H7 (cell line): ENCODE results near the gene TUBGCP6. TPM values are rescaled to one million over a fixed set of nuclear protein-coding genes. Genes with fewer than 3 reads are reported as not detected.
"Not testable (repeated sequence)": the region's sequence is repeated elsewhere in the genome, so short reads cannot be mapped to it uniquely, and the experiment has no call there.

Source experiments
- DNase-seq: peaks from one replicate; pipeline ENCODE4 v3.0.0; 2012
- H3K27me3 ChIP-seq: 2 replicates; pipeline ENCODE4 v1.6.0; 2011; ENCODE audit warnings: mild to moderate bottlenecking, low read length; ENCODE audit not compliant: control insufficient read depth, insufficient read depth
- H3K36me3 ChIP-seq: replicated peaks from 2 replicates; pipeline ENCODE4 v1.5.1; 2011; ENCODE audit warnings: low read length; ENCODE audit not compliant: control insufficient read depth, insufficient read depth
- H3K4me3 ChIP-seq: 2 replicates; pipeline ENCODE4 v1.5.1; 2011; ENCODE audit warnings: low read depth, mild to moderate bottlenecking, control low read depth, low read length, moderate library complexity; ENCODE audit not compliant: insufficient read depth
- total RNA-seq: library from RNA; depleted of rRNA; stranded (reverse); fragments of >200 nt; shearing (Covaris generic); gene quantifications from 2 replicates; pipeline ENCODE4 v1.2.3, GENCODE V29; 2014

TUBGCP6 gene
- total RNA-seq, 1 experiment from 2014 or later: 24.0 TPM

- peak; percentile 93 for DNase-seq
- H3K4me3 ChIP-seq: no peak overlapping the region
- H3K36me3 ChIP-seq: peaks cover 7% of the 10 kb centered on the region
- no peaks in the 10 kb centered on the region for H3K27me3 ChIP-seq
Measured at GRCh38 chr22:50209893-50210292, 34.9 kb downstream of the TUBGCP6 start.

- H3K27me3 ChIP-seq: no peaks in the 10 kb centered on the region
- H3K4me3 ChIP-seq: no peak overlapping the region
- H3K36me3 ChIP-seq: peaks cover 7% of the 10 kb centered on the region
- peak; percentile 78 for DNase-seq
Measured at GRCh38 chr22:50208939-50209892, 35.6 kb downstream of the TUBGCP6 start.

- no peak for DNase-seq
- peaks cover 7% of the 10 kb centered on the region for H3K36me3 ChIP-seq
- no peaks in the 10 kb centered on the region for H3K27me3 ChIP-seq
- H3K4me3 ChIP-seq: no peak overlapping the region
Measured at GRCh38 chr22:50208430-50208938, 36.3 kb downstream of the TUBGCP6 start.

GRCh38 chr22:50207383-50208140 is 37.3 kb downstream of the TUBGCP6 start:
- Histone ChIP-seq H3K4me3 (no peak overlapping the region), H3K27me3 (no peaks in the 10 kb centered on the region), H3K36me3 (peaks cover 7% of the 10 kb centered on the region)
- DNase-seq: no peak

GRCh38 chr22:50206599-50206998 is 38.2 kb downstream of the TUBGCP6 start:
- Histone ChIP-seq H3K27me3 (0 out of 2 replicates have a peak, but pooled peaks cover 2% of the 10 kb centered on the region), H3K4me3 (no peak overlapping the region), H3K36me3 (peaks cover 4% of the 10 kb centered on the region)
- peak; percentile 95 for DNase-seq

GRCh38 chr22:50205781-50206569 is 38.8 kb downstream of the TUBGCP6 start:
- Histone ChIP-seq H3K36me3 (peaks cover 3% of the 10 kb centered on the region), H3K27me3 (0 out of 2 replicates have a peak, but pooled peaks cover 2% of the 10 kb centered on the region), H3K4me3 (no peak overlapping the region)
- DNase-seq: no peak

- not testable (repeated sequence) for H3K4me3 ChIP-seq, H3K36me3 ChIP-seq, H3K27me3 ChIP-seq, DNase-seq
Measured at GRCh38 chr22:50204998-50205397, 39.8 kb downstream of the TUBGCP6 start.

GRCh38 chr22:50204571-50204970 is 40.3 kb downstream of the TUBGCP6 start:
- DNase-seq: no peak
- H3K36me3 ChIP-seq: no peaks in the 10 kb centered on the region
- no peak overlapping the region for H3K4me3 ChIP-seq
- H3K27me3 ChIP-seq: 0 out of 2 replicates have a peak, but pooled peaks cover 2% of the 10 kb centered on the region

- H3K4me3 ChIP-seq: no peak overlapping the region
- DNase-seq: no peak
- H3K36me3 ChIP-seq: no peaks in the 10 kb centered on the region
- H3K27me3 ChIP-seq: 0 out of 2 replicates have a peak, but pooled peaks cover 2% of the 10 kb centered on the region
Measured at GRCh38 chr22:50203288-50203687, 41.5 kb downstream of the TUBGCP6 start.

- Histone ChIP-seq H3K36me3 (peaks cover under 1% of the 10 kb centered on the region), H3K27me3 (0 out of 2 replicates have a peak, but pooled peaks cover 2% of the 10 kb centered on the region), H3K4me3 (peak overlapping the region; percentile 63)
- no peak for DNase-seq
Measured at GRCh38 chr22:50202130-50202666, 42.6 kb downstream of the TUBGCP6 start.

- peak; percentile 87 for DNase-seq
Measured at GRCh38 chr22:50201191-50202129, 43.4 kb downstream of the TUBGCP6 start.

GRCh38 chr22:50200461-50201190 is 44.2 kb downstream of the TUBGCP6 start, which contains the start of gene SELENOO:
TSS of gene SELENOO (plus strand) at chr22:50201011. CDS start at chr22:50201037, 26 bp downstream.
- H3K4me3 ChIP-seq: peak within 1 kb of the TSS; percentile 63
- peaks cover 2% of the 10 kb centered on the region for H3K36me3 ChIP-seq
- DNase-seq: peak; percentile 100
- H3K27me3 ChIP-seq: 0 out of 2 replicates have a peak, but pooled peaks cover 2% of the 10 kb centered on the region

More at GRCh38 chr22:50201191-50202129, 43.4 kb downstream of the TUBGCP6 start:
- peaks cover 2% of the 10 kb centered on the region for H3K36me3 ChIP-seq
- H3K27me3 ChIP-seq: 0 out of 2 replicates have a peak, but pooled peaks cover 2% of the 10 kb centered on the region
- H3K4me3 ChIP-seq: peak overlapping the region; percentile 63
